Skeletal muscle tissue (tissue), 5 donors: Measurements from ENCODE around the gene PDS5B. TPM values are rescaled to one million over a fixed set of nuclear protein-coding genes. Genes with fewer than 3 reads are reported as not detected.
"Not testable (repeated sequence)": the region's sequence is repeated elsewhere in the genome, so short reads cannot be mapped to it uniquely, and the experiment has no call there.

Experiments used
- H3K27ac ChIP-seq: one replicate; pipeline ENCODE4 v1.7.0; 2013; ENCODE audit warnings: mild to moderate bottlenecking, low read depth, low read length, inconsistent platforms
- H3K27me3 ChIP-seq, 3 donors: one replicate each; pipeline ENCODE4 v1.7.0; 2013; ENCODE audit warnings: low read length in 3 of 3; ENCODE audit not compliant: control insufficient read depth in 3 of 3, insufficient read depth in 3 of 3
- H3K36me3 ChIP-seq, 3 donors: one replicate each; pipeline ENCODE4 v1.7.0; 2013; ENCODE audit warnings: low read length in 3 of 3; ENCODE audit not compliant: control insufficient read depth in 3 of 3, insufficient read depth in 3 of 3
- H3K4me1 ChIP-seq, 3 donors: one replicate each; pipeline ENCODE4 v1.7.0; 2013; ENCODE audit warnings: low read length in 3 of 3, mild to moderate bottlenecking in 3 of 3; ENCODE audit not compliant: control insufficient read depth in 3 of 3, insufficient read depth in 3 of 3
- H3K4me3 ChIP-seq, 3 donors: one replicate each; pipeline ENCODE4 v1.7.0; 2013; ENCODE audit warnings: low read length in 3 of 3
- H3K9ac ChIP-seq, 3 donors: one replicate each; pipeline ENCODE4 v1.7.0; 2013; ENCODE audit warnings: low read length in 3 of 3, mild to moderate bottlenecking in 3 of 3, moderate library complexity in 2 of 3, low read depth in 1 of 3
- H3K9me3 ChIP-seq, 3 donors: one replicate each; pipeline ENCODE4 v1.7.0; 2013; ENCODE audit warnings: low read length in 3 of 3; ENCODE audit not compliant: control insufficient read depth in 3 of 3
- small RNA-seq: library from RNA; depleted of rRNA; stranded (forward); fragments of <200 nt; gene quantifications from one replicate; pipeline ENCODE3, GENCODE V24; 2014
- total RNA-seq: library from RNA; depleted of rRNA; stranded (reverse); fragments of >200 nt; gene quantifications from one replicate; pipeline ENCODE4 v1.2.3, GENCODE V29; 2014
- donor health status: Osteomylitis.

Gene PDS5B
- total RNA-seq, 1 donor from 2014 or later, result 58.5 TPM

DNA sequence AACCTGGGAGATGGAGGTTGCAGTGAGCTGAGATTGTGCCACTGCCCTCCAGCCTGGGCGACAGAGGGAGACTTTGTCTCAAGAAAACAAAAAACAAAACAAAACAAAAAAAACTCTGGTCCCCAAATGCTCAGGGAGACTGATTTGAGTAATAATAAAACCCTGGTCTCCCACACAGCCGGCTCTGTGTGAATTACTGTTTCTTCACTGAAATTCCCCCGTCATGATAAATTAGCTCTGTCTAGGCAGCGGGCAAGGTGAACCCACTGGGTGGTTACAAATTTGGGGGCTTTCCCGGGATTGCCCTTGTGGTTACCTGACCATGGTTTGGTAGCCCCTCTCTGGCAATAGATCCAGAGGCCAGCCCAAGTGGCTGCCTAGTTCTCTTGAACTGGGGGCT lies 240.1 kb downstream of the PDS5B start:
- not testable (repeated sequence) for H3K27ac ChIP-seq, H3K4me3 ChIP-seq, H3K36me3 ChIP-seq, H3K9ac ChIP-seq, H3K4me1 ChIP-seq, H3K27me3 ChIP-seq, H3K9me3 ChIP-seq

Small RNAs within 50 kb of the gene (small RNA-seq; reads per million reads assigned to genes)
- not detected for gene RNY1P4

Other genes starting within 250 kb of the PDS5B start
- gene N4BP2L1, start 158.3 kb upstream of the PDS5B start, total RNA-seq, result 7.3 TPM
- gene N4BP2L2, start 47.7 kb upstream of the PDS5B start, total RNA-seq, result 135 TPM